Measurements from ENCODE around the gene CDH12.

DNA sequence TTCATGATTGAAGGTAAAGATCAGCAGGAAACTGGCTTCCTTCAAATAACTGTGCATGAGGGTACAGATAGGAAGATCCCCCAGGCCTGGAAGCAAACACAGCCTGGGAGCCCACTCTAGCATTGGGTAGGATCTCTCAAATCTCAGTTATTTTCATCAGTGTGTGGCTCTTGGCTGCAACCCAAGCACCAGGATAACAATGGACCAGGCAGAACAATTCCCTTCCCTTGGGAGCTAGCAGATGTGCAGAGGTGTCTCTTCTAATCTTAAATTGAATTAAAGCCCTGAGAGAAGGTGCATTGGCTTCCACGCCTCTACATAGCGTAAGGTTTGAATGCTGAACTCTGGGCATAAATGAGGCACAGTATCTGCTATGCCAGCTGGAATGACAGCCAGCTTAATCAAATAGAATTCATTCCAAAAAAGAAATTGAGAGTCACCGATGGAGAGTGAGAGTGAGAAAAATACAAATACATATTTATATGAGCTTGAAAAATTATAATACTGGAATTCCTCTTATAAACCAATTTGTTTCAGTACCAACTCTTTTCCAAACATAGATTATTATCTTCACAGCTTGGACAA, 957.3 kb downstream of the CDH12 start:
- TF ChIP-seq, protein P1, sequence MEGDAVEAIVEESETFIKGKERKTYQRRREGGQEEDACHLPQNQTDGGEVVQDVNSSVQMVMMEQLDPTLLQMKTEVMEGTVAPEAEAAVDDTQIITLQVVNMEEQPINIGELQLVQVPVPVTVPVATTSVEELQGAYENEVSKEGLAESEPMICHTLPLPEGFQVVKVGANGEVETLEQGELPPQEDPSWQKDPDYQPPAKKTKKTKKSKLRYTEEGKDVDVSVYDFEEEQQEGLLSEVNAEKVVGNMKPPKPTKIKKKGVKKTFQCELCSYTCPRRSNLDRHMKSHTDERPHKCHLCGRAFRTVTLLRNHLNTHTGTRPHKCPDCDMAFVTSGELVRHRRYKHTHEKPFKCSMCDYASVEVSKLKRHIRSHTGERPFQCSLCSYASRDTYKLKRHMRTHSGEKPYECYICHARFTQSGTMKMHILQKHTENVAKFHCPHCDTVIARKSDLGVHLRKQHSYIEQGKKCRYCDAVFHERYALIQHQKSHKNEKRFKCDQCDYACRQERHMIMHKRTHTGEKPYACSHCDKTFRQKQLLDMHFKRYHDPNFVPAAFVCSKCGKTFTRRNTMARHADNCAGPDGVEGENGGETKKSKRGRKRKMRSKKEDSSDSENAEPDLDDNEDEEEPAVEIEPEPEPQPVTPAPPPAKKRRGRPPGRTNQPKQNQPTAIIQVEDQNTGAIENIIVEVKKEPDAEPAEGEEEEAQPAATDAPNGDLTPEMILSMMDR (IDR thresholded peaks at IDR 0.05): no peak
- TF ChIP-seq POLR2A (IDR thresholded peaks at IDR 0.05): no peak

Measured in suprapubic skin (tissue), 3 donors.